Measurements from ENCODE around the gene CALCOCO1. TPM values are rescaled to one million over a fixed set of nuclear protein-coding genes. Genes with fewer than 3 reads are reported as not detected.
A peak's percentile ranks its signal among the peaks of the same experiment; 100 is the strongest.

CALCOCO1 gene
- total and polyA plus RNA-seq, 9 of the 15 experiments (the other 6 are each of a cell fraction or from before 2014, with no cell fraction given), result 1.9 to 31.8 (median 11.0) TPM

- TF ChIP-seq JUND (IDR thresholded peaks at IDR 0.05; ENCODE audit: borderline replicate concordance, low read depth, low read length) (peak; percentile 36; the same call in 1 of the 2 replicates), JUND (tag; IDR thresholded peaks at IDR 0.05; ENCODE audit: borderline replicate concordance, low read depth, low read length) (no peak; the same call in 2 of the 3 replicates), ZBED1 (IDR thresholded peaks at IDR 0.05) (no peak), ZNF584 (CRISPR knock-in tag; IDR thresholded peaks at IDR 0.05; ENCODE audit: low read depth) (peak; percentile 93; the same call in 1 of the 2 replicates), NR1H2 (CRISPR knock-in tag; IDR thresholded peaks at IDR 0.05) (no peak), MTF1 (CRISPR knock-in tag; IDR thresholded peaks at IDR 0.05; ENCODE audit: borderline replicate concordance) (no peak), STAT5A (IDR thresholded peaks at IDR 0.05; ENCODE audit: borderline replicate concordance, low read length) (no peak), PRMT5 (CRISPR knock-in tag; IDR thresholded peaks at IDR 0.05) (no peak), ZNF644 (tag; IDR thresholded peaks at IDR 0.05; ENCODE audit: low read depth) (peak; percentile 99), ELF4 (CRISPR knock-in tag; IDR thresholded peaks at IDR 0.05) (peak; percentile 58; the same call in 1 of the 2 replicates), ZNF165 (CRISPR knock-in tag; IDR thresholded peaks at IDR 0.05; ENCODE audit: borderline replicate concordance) (no peak), SETDB1 (IDR thresholded peaks at IDR 0.05; ENCODE audit: low read length) (no peak), MEF2A (IDR thresholded peaks at IDR 0.05; ENCODE audit: control insufficient read depth, low read depth, low read length) (no peak), DEAF1 (CRISPR knock-in tag; IDR thresholded peaks at IDR 0.05) (no peak), PRPF4 (IDR thresholded peaks at IDR 0.05; ENCODE audit: insufficient read depth, low read depth, low read length, poor library complexity, severe bottlenecking) (no peak), KAT7 (CRISPR knock-in tag; IDR thresholded peaks at IDR 0.05; ENCODE audit: borderline replicate concordance) (no peak), RNF219 (CRISPR knock-in tag; IDR thresholded peaks at IDR 0.05) (no peak), CHD2 (IDR thresholded peaks at IDR 0.05; ENCODE audit: low read depth, low read length) (no peak), SAFB (IDR thresholded peaks at IDR 0.05; ENCODE audit: borderline replicate concordance, low read depth, low read length) (no peak)
- TF ChIP-seq, protein P1, sequence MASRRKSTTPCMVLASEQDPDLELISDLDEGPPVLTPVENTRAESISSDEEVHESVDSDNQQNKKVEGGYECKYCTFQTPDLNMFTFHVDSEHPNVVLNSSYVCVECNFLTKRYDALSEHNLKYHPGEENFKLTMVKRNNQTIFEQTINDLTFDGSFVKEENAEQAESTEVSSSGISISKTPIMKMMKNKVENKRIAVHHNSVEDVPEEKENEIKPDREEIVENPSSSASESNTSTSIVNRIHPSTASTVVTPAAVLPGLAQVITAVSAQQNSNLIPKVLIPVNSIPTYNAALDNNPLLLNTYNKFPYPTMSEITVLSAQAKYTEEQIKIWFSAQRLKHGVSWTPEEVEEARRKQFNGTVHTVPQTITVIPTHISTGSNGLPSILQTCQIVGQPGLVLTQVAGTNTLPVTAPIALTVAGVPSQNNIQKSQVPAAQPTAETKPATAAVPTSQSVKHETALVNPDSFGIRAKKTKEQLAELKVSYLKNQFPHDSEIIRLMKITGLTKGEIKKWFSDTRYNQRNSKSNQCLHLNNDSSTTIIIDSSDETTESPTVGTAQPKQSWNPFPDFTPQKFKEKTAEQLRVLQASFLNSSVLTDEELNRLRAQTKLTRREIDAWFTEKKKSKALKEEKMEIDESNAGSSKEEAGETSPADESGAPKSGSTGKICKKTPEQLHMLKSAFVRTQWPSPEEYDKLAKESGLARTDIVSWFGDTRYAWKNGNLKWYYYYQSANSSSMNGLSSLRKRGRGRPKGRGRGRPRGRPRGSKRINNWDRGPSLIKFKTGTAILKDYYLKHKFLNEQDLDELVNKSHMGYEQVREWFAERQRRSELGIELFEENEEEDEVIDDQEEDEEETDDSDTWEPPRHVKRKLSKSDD (conservative IDR thresholded peaks at IDR 0.05; ENCODE audit: low read length), result no peak
- TF ChIP-seq, protein P2, sequence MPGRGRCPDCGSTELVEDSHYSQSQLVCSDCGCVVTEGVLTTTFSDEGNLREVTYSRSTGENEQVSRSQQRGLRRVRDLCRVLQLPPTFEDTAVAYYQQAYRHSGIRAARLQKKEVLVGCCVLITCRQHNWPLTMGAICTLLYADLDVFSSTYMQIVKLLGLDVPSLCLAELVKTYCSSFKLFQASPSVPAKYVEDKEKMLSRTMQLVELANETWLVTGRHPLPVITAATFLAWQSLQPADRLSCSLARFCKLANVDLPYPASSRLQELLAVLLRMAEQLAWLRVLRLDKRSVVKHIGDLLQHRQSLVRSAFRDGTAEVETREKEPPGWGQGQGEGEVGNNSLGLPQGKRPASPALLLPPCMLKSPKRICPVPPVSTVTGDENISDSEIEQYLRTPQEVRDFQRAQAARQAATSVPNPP (IDR thresholded peaks at IDR 0.05; ENCODE audit: borderline replicate concordance, insufficient read depth, insufficient read length), result no peak
These were observed at the start of gene CALCOCO1 (continued) for GRCh38 chr12:53727310-53728041.
